T-helper 9 cell (primary cell): ENCODE results near the gene CMKLR1.

Experiments
- DNase-seq: peaks from one replicate; pipeline ENCODE4 v3.0.0-alpha.2; 2020
- total RNA-seq, 2 donors: gene quantifications; one replicate each; lab custom pipeline; 2026; lab: John Stamatoyannopoulos, UW

CMKLR1 gene, protein sequence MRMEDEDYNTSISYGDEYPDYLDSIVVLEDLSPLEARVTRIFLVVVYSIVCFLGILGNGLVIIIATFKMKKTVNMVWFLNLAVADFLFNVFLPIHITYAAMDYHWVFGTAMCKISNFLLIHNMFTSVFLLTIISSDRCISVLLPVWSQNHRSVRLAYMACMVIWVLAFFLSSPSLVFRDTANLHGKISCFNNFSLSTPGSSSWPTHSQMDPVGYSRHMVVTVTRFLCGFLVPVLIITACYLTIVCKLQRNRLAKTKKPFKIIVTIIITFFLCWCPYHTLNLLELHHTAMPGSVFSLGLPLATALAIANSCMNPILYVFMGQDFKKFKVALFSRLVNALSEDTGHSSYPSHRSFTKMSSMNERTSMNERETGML
- 0 to 0.07 reads per million in 2 donors for total RNA-seq

DNA sequence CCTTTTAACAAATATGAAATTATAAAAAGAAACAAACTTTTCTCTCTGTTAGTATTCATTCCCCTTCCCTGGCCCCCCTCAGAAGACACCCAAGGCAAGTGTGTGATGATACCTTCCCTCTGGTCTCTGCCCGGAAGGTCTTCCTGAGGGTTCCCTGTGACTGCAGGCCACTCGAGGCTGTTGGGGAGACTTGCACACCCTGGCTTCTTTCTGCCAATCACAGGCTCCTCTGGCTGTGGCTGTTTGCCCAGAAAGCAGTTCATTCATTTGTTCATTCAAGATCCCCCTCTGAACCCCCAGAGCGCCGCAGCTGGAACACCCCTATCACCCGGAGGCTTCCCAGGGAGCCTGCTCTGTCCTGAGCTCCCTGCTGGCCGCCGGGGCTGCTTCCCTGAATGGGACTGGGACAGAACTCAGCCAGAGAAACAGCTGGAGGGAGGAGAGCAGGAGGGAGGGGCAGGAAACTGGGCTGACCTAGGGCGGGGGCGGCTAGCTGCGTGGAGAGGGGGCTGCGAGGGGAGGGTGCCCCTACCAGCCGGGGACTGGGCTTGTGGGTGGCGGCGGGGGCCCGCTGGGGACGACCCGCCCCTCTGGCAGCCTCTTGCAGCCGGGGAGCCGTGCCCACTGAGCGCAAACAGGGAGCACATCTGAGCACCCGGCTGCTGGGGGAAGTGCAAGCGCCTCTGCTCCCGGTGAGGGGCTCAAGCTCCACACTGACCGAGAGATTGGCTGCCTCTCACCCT is at the start of gene CMKLR1:
CMKLR1 (minus strand) TSS at position 397 of the 743 bp plus-strand sequence. CDS start 45,720 bp downstream, outside the sequence.
- DNase-seq, result no peak

DNA sequence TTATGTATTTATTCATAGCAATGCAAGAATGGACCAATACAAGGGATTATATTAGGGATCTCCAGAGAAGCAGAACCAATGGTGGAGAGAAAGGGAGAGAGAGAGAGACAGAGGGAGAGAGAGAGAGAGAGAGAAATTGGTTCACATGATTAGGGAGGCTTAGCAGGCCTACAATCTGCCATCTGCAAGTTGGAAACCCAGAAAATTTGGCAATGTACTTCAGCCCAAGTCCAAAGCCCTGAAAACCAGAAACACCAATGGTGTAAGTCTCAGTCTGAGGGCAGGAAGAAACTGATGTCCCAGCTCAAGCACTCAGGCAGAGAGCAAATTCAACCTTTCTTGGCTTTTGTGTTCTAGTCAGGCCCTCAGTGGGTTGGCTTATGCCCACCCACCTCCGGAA is 48.7 kb upstream of the CMKLR1 start:
- no peak for DNase-seq

DNA sequence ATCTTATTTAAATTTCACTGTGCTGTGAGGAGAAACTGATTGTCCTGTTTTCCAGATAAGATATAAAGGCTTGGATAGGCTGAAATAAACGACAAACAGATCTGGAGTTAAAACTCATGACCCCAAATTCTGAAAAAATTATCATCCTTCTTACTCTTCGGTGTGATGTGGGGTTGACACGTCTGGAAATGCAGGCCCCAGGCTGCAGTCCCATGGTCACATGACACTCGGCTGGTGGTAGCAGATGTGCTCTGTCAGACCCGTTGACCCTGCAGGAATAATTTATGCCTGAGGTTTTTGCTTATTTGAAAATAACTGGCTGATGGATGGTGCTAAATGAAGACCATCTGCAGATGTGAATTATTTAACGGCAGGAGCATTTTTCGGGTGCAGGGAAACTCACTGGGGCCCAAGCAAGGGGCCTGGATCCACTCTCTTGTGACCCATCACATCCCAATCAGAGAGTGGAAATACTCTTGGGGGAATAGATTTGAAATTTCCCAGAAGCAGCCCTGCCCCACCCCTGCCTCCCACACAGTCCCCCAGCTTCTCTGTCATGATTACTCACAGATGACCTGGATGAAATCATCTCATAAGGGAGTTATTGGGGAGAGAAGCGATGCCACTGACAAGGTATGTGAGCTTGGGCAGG is 47.7 kb upstream of the CMKLR1 start:
- DNase-seq, result no peak

DNA sequence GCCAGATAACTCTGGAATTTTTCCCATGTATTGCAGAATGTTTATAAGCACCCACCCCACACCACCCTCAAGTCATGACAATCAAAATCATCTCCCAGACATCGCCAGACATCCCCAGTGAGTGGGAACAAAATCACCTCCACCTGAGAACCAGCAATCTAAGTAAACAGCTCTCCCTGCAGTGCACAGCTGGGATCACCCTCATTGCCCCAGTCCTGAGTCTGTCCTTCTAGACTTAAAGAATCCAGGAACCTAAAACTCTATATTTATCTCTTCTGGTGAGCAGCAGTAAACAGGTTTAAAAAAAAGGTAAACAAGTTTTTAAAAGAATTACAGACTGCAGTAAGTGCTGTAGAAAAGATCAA is 43.3 kb upstream of the CMKLR1 start:
- no peak for DNase-seq

DNA sequence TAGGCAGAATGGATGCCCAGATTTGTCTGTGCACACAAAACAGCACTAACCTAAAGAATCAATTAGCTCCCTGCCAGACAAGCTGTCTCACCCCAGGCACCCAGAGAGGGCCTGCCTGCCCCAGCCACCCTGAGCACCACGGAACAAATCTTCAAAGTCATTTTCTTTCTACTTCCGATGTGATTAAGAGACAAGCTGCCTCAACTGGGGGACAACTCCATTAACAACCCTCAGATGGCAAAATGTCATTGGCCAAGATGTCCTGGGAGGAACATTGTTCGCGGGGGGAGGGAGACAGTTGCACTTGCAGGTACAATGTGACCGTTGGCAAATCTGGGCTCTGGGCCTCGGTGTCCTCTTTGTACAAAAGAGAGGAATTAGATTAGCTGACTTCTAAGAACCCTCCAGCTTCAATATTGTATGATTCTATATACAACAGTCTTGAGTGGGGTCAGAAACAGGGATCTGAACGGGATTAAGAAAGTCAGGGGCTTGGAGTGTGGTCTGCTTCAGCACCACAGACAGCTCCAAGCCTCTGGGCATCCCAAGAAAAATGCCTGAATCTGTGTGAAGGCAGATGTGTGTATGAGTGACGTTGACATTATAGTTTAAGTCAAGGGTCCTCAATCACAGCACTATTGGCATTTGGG is 42.8 kb upstream of the CMKLR1 start:
- DNase-seq, result no peak

DNA sequence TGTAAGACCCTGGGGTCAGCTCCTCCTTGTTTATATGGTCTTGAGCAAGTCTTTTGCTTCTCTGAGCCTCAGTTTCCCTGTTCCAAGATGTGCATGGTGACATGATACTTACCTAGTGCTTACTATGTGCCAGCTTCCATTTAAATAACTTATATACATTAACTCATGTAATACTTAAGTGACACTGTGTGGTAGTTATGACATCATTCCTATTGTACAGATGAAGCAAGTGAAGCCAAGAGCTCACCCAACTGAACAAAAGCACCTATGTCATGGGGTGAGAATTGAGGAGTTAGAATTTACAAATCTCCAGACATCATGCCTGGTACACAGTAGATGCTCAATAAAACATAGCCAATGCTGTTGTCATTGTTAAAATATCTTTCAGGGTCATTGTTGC is 41.3 kb upstream of the CMKLR1 start:
- no peak for DNase-seq

DNA sequence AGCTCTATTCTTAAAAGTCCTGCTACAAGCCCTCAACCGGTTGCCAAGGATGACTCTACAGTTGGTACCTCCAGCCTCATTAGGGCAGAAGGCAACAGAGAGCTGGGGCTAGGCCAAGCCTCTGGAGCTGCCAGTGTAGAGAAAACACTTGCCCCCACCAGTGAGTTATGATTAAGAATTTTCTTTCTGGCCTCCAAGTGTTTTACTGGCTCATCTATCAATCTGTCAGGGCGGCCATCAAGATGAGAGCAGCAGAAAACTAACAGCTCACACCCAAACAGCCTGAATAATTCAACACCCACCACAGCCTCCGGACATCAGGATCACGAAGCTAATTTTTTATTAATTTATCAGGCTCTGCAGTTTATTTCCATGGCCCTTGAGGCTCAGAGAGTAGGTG is 40.7 kb upstream of the CMKLR1 start:
- no peak for DNase-seq

DNA sequence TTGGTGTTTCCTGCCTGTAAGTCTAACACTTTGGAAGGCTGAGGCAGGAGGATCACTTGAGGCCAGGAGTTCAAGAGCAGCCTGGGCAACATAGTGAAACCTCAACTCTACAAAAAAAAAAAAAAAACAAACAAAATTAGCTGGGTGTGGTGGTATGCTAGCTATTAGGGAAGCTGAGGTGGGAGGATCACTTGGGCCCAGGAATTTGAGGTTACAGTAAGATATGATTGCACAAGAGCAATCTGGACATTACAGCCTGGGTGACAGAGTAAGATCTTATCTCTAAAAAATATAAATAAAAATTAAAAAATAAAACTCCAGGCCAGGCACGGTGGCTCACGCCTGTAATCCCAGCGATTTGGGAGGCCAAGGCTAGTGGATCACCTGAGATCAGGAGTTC is 39.8 kb upstream of the CMKLR1 start:
- no peak for DNase-seq

DNA sequence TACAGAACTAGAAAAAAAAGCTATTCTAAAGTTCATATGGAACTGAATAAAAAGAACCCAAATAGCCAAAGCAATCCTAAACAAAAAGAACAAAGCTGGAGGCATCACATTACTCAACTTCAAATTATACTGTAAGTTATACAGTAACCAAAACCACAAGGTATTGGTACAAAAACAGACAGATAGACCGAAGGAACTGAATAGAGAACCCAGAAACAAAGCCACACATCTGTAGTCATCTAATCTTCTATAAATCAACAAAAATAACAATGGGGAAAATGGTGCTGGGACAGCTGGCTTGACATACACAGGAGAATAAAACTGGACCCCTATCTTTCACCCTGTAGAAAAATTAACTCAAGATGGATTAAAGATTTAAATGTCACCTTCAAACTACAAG is 38.1 kb upstream of the CMKLR1 start:
- DNase-seq, result no peak

DNA sequence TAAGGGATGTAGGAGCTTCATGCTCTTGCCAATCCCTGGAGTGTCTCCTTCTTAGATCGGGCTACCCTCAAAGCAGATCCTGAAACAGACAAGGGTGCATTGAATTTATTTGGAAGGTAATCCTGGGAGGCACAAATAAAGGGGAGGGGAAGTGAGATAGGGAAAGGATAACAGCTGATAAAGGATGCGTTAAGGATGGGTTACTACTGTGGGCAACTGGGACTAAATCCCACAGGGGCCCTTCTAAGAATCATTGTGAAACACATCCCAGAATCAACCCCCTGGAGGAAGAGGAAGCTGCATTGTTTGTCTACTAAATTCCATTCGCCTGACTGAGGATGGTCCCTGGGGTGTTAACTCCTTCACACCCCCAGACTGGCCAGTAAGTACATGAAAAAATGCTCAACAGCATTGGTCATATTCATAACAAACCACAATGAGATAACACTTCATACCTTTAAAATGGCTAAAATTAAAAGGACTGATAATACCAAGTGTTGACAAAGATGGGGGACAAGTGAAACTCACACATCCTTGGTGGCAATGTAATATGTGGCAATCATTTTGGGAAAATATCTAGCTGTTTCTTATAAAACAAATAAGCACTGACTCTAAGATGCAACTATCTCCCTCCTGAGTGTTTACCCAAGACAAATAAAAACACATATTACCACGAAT is 37.0 kb upstream of the CMKLR1 start:
- no peak for DNase-seq

DNA sequence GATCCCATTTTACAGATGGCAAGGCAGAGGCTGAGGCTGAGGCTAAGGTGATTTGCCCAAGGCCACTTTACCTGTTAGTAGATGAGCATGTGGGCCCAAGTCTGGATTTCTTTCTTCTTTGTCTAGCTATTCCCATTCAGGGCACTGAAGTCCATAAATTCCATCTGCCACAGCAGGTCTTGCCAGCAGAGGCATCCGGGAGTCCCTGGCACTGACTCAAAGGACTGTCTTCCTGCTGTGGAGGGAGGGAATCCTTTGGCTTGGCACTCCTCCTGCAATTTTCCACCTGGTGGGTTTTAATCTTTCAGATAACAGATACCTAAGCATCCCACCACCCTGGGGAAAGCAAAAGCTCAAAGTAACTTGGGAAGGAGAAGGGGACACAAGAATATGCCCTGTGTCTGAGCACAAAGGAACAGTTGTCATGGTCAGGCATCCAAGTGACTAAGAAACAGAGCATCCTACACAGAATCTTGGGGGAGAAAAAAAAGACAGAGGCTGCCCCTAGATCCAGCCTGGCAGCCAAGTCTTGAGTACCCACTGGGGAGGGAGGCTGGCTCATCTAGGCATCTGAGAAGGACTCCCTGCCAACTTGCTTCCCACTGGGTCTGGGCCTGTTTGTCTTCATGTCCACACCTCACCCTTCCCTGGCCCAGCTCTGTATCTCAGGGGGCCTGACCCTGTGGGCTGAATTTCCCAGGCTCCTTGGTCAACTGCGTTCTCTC is 35.6 kb upstream of the CMKLR1 start:
- no peak for DNase-seq

DNA sequence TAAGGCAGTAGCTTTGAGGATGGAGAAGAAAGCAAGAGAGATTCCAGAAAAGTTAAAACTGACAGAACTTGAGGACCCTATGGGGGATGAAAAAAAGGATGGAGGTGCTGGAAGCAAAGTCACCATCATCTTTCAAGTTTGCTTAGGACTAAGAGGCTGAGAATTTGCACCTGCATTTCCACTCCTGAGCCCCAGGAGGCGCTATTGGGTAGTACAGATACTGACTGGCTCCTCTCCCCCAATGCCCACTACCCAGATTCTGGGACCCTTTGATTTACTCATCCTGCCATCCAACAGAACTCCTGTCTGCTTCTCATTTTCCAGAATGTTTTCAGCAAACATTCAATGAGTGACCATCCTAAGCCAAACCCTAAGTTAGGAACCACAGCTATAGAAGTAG is 34.0 kb upstream of the CMKLR1 start:
- DNase-seq, result no peak

DNA sequence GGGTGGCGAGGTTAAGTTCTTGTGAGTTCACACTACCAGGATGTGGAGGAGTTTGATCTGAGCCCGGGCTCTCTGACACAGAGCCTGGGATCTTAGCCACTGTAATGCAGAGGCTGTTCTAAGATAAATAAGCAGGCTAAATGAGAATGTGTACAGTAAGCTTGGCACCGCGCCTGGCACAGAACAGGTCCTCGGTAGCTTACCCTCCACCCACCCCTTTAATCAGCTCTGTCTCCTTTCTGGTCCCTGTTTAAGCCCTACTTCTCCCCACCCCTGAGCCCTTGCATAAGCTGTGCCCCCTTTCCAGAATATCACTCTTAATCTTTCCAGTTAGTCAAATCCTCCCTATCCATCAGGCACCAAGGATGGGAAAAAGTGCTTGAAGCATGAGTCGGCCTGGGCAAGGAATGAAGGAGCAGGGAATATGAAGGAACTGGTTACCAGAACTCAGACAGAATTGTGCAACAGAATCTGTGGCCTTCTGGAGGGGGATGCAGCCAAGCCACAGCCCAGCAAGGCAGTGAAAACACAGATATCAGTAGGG is 32.8 kb upstream of the CMKLR1 start:
- no peak for DNase-seq

DNA sequence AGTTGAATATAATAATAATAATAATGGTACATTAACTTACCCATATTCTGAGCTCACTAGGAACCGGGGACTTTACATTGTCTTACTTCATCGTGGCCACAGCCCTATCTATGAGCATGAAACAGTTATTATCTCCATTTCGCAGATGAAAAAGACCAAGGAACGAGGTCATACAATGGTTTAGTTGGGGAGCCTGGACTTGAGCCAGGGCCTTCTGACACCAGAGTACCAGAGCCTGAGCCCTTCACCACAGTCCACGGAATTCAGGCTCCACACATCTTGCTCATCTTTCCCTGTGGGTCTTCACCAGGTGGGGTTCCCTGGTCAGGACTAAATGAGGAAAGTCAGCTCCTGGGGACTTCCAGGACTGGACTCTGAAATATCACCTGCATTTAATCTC is 31.3 kb upstream of the CMKLR1 start:
- no peak for DNase-seq

DNA sequence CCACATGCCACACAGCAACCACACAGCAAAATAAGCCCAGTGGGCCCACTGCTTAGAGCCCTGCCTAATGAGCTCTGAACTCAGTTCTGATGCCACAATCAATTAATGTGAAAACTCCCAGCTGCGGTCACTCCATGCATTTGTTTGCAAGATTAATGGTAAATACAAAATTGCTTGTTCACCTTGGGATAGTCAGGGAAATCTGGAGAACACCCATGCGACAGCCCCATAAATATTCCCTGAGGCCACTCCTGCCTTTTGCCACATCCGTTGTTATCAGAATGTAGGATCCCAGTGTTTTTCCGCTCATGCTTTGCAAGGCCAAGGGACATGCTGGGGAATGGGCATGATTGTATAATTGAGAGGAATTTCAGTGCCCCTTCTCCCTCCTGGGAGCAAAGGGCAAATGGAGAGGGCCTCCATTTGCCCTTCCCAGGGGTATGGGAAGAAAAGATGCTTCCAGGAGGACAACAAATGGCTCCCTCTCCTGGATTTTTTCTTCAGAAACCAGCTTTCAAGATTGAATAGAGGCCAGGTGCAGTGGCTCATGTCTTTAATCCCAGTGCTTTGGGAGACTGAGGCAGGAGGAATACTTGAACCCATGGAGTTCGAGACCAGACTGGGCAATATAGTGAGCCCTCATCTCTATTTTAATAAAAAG is 30.8 kb upstream of the CMKLR1 start:
- no peak for DNase-seq

DNA sequence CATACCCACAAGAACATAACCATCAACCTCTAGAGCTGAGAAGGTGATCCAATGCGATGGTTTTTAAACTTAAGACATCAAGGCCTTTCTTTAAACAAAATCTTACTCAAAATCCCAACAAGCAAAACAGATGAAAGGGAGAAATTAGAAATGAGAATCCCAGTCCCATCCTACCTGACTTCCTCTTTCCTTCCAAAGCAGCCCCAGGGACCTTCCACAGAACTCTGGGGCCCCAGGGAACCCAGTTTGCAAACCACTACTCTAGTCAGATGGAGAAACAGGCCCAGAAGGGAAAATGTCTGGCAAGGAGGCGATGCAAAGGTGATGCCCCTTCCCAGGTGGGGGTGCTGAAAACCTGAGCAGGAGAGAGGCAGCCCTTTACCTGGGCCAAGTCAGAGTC is 29.0 kb upstream of the CMKLR1 start:
- DNase-seq, result no peak

DNA sequence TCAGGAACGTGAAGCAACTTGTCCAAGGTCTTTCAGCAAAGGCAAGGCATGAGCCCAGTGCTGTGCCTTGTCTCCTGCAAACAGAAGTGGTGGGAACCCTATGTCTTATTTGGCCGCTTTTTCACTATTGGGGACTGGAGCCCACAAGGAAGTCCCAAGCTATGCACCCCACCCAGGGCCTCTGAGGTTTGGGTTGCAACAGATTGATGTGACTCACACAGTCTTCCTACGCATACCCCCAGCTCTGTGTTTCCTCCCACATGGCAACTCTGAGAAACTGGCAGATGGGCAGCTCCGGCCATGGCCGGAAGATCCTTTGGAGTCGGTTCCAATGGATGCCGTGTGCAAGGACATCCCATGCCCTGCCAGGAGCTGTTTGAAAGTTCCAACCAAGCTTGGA is 28.3 kb upstream of the CMKLR1 start:
- DNase-seq, result no peak

DNA sequence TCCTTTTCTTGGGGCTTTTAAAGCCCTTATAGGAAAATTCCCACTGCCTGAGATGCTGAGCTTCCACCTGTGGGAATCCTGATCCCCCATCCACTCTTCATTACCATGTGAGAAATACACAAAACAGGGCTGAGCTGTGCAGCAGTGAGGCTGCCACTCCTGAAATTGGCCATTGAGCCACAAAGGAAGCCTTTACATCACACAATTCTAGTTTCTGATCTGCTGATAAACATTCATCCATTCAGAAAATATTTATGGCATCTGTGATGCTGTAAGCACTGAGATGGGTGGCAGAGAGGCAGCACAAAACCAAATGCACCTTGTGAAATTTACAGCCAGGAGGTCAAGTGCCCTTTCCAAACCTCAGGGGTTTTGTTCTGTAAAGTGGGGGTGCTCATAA is 26.2 kb upstream of the CMKLR1 start:
- no peak for DNase-seq

DNA sequence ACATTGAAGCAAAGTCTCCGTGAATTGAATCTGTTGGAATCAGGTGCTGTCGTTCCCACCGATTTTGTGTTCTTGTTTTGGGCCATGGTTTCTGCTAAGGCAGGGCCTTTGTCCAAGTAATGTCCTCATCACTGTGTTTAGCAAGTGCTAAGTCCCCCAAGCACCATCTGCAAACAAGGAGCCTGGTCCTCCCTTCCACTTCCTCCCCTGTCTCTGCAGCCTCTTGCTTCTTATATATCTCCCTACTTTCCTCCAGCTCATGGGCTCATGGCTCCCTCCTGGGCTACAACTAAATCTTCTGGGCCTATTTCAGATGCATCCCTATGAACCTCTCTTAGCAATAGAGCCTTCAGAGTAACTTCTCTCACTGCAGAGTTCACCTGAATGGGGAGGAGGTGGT is 25.8 kb upstream of the CMKLR1 start:
- no peak for DNase-seq

DNA sequence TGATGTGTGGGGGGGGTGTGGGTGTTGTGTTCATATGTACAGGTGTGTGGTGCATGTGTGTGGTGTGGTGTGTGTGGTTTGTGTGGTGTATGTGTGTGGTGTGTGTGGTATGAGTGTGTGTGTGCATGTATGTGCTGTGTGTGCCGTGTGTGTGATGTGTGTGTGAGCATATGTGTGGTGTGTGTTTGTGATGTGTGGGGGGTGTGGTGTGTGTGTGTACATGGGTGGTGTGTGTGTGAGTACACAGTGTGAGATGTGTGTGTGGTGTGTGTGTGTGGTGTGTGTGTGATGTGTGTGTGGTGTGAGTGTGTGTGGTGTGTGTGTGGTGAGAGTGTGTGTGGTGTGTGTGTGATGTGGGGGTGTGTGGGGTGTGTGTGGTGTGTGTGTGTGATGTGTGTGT is 24.5 kb upstream of the CMKLR1 start:
- no peak for DNase-seq

DNA sequence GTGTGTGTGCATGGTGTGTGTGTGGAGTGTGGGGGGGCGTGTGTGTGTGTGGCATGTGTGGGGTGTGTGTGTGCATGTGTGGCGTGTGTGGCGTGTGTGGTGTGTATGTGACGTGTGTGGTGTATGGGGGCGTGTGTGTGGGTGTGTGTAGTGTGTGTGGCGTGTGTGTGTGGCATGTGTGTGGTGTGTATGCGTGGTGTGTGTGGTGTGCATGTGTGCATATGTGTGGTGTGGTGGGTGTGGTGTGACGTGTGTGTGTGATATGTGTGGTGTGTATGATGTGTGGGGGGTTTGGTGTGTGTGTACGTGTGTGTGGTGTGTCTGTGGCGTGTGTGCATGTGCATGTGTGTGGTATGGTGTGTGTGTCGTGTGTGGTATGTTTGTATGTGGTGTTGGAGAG is 24.1 kb upstream of the CMKLR1 start:
- DNase-seq, result no peak
